Bone marrow (tissue), 2 donors: Measurements from ENCODE around the gene NUMB.

Experiments used
- DNase-seq, 2 donors: peaks; one replicate each; lab custom pipeline; 2025; lab: John Stamatoyannopoulos, UW

The NUMB gene

GRCh38 chr14:73289729-73290128 lies 168.6 kb downstream of the NUMB start:
- no peak for DNase-seq

- DNase-seq, result no peak
Measured at GRCh38 chr14:73289308-73289707, 169.0 kb downstream of the NUMB start.

GRCh38 chr14:73287071-73287470 lies 171.3 kb downstream of the NUMB start:
- no peak for DNase-seq

DNA sequence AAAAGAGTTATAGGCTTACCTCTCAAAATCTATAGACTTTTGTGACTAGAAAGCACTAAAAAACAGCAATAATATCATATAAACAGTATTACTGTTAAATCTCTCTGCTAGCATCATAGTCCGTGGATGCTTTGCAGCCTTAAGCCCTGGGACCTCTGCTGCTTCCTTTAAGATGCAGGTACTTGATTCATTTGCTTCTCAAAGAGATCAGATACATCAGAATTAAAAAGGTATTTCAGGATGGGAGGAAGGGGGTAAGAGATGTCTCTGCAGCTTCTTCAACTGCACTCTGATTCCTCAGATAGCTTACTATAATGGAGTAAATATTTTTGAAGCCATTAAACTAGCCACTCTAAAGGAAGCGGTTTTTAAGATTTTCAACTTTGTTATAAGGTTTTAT lies 171.7 kb downstream of the NUMB start:
- no peak for DNase-seq

DNA sequence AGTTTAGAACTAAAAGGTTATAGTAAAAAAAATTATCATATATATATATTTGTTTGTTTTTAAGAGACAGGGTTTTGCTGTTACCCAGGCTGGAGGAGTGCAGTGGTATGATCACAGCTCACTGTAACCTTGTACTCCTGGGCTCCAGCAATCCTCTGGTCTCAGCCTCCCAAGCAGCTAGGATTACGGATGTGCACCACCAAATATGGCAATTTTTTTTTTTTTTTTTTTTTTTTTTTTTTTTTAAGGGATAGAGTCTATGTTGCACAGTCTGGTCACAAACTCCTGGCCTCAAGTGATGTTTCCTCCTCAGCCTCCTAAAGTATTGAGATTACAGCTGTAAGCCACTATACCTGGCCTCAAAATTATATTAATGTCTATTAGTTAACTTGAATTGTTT lies 172.4 kb downstream of the NUMB start:
- no peak for DNase-seq

GRCh38 chr14:73283608-73284379 lies 174.6 kb downstream of the NUMB start:
- no peak for DNase-seq

DNA sequence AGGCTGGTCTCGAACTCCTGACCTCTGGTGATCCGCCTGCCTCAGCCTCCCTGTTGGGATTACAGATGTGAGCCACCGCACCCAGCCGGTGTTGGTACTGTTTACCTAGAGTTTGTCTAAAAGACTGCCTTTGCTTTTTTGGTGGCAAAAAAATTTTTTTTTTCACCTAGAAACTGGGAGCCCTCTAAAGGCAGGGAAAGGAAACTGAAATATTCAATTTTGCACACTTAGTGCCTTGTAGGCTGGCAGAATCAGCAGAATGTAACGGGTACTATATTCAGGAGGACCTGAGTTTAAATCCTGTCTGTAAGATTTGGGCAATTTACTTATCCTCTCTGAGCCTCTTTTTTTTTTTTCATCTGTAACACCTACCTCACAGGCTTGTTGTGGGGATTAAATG lies 177.4 kb downstream of the NUMB start:
- DNase-seq, result no peak

GRCh38 chr14:73277376-73277775 lies 181.0 kb downstream of the NUMB start:
- DNase-seq, result no peak

GRCh38 chr14:73276836-73277235 lies 181.5 kb downstream of the NUMB start:
- DNase-seq, result no peak

GRCh38 chr14:73273799-73274198 lies 184.5 kb downstream of the NUMB start:
- no peak for DNase-seq

DNA sequence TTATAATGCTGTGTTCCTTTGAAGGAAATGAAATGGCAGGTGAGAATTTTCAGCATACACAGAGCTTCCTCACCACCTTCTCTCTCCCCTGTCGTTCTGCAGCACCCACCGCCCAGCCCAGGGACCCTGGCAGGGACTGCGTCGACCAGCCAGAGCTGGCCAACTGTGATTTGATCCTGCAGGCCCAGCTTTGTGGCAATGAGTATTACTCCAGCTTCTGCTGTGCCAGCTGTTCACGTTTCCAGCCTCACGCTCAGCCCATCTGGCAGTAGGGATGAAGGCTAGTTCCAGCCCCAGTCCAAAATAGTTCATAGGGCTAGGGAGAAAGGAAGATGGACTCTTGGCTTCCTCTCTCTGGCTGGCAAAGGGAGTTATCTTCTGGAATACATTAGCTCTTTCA lies 186.0 kb downstream of the NUMB start:
- no peak for DNase-seq

DNA sequence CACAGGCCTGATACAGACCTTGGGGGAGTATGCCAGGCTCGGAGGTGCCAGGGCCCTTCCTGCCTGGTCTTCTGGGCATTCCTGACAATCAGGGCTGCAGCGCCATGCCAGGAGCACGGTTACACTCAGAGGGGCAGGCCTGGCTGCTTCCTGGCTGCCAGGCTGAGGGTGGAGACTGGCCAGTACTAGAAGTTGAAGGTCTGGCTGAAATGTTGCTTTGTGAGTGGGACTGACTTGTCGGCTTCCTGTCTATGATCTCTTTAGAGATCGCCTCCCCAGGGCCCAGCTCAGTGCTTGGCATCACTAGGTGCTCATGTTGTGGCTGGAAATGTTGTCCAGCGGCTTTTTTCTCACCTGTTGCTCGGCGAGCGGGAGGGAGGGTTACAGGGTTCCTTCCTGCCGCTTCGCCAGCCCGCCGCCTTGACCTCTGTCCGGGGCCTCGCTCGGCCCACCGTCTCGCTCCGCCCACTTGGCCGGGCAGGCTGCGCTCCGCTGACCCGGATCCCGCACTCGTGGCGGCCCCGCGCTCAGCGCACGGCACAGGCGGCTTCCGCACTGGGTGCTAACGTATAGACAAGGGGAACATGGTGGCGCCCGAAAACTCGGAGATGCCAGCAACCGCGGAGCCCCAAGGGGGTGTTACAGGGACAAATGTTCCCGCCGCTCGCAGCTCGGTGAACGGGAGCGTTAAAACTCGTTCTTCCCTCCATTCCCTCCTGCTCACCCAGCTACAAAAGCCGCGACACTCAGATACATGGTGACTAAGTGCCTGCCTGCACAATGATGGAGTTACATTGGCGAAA lies 188.4 kb downstream of the NUMB start:
- DNase-seq, result no peak

DNA sequence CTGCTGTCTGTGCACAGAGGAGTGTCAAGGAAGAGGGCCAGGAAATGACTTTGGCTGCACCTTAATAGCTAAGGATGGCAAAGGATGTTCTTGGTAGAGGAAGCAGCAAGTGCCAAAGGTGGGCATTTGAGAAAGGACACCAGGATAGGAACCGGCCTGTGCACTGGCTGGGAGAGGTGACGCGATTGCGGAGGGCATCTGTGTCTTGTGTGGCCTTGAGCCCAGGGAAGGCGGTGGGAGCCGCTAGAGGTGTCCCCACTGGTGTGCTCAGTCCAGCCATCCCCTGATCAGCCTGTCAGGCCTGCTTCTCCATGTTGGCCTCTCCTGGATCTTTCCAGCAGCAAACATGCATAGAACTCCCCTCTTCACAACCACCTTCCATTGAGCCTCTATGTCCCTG lies 190.9 kb downstream of the NUMB start:
- no peak for DNase-seq

GRCh38 chr14:73266317-73266716 lies 192.0 kb downstream of the NUMB start:
- DNase-seq, result no peak

DNA sequence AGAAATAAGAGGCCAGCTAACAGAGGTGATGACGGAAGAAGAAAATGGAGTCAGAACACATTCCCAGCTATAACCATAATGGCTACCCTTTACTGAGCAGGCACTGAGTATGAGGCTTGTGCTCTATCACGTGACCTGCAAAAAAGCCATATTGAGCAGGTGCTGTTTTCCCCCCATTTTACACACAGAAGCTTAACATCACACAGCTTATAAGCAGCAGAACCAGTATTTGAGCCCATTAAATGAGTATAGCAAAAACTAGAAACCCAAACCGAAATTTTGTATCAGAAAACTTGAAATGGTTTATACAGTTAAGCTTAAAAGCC lies 192.7 kb downstream of the NUMB start:
- no peak for DNase-seq

- DNase-seq, result no peak
Measured at GRCh38 chr14:73264885-73265720, 193.2 kb downstream of the NUMB start.

DNA sequence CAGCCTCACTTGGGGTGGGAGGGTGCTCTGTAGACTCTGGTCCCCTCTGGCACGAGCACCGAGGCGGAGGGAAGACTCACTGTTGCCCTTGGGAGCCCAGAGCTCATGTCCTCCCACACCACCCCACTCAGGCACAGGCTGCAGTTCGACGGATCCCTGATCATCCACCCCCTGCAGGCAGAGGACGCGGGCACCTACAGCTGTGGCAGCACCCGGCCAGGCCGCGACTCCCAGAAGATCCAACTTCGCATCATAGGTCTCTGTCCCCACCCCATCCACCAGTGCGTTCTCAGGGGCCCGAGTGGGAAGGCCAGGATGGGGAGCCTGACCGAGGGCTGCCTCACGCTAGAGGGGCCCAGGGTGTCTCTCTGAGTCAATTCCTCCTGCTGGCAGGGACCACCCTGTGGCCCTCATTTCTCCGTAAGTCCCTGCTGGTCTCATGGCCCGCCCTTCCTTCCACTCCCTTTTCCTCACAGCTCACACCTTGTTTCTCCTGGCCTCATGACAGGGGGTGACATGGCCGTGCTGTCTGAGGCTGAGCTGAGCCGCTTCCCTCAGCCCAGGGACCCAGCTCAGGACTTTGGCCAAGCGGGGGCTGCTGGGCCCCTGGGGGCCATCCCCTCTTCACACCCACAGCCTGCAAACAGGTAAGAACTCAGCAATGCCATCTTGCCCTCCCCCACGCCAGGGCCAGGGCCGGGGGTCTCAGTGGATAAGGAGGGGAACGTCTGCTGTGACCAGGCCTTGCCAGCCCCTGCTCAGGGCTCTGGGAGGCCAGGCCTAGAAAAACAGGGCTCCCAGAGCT lies 194.1 kb downstream of the NUMB start:
- DNase-seq, result no peak

DNA sequence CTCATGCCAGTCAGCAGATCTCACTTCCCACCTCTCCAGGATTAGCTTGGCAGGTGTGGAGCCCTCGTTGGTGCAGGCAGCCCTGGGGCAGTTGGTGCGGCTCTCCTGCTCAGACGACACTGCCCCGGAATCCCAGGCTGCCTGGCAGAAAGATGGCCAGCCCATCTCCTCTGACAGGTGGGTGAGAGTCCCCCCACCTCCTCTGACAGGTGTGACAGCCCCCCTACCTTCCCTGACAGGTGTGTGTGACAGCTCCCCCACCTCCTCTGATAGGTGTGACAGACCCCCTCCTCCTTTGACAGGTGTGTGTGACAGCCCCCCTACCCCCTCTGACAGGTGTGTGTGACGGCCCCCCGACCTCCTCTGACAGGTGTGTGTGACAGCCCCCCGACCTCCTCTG lies 194.7 kb downstream of the NUMB start:
- DNase-seq, result no peak

DNA sequence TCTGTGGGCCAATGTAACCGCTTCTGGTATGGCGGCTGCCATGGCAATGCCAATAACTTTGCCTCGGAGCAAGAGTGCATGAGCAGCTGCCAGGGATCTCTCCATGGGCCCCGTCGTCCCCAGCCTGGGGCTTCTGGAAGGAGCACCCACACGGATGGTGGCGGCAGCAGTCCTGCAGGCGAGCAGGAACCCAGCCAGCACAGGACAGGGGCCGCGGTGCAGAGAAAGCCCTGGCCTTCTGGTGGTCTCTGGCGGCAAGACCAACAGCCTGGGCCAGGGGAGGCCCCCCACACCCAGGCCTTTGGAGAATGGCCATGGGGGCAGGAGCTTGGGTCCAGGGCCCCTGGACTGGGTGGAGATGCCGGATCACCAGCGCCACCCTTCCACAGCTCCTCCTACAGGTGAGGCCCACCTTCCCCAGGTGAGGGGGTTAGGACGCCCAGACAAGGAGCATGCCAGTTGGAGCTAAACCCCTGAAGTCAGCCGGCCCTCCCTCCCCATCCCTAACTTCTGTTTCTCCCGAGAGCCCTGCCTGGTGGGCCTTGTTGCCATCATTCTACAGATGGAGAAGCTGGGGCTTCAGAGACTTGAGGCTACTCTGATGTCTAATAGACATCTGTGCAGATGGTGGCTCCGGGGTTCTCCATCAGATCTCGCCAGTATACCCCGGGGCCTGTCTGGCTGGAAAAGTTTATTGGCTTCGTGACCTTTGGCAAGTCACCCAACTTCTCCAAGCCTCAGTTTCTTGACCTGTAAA lies 195.7 kb downstream of the NUMB start:
- no peak for DNase-seq

- no peak for DNase-seq
Measured at GRCh38 chr14:73261520-73262426, 196.6 kb downstream of the NUMB start.
